ENCODE measurements around the gene IFNLR1.

The IFNLR1 gene

GRCh38 chr1:24142546-24143534 lies 44.2 kb downstream of the IFNLR1 start, which contains the start of gene IL22RA1:
TSS of gene IL22RA1 (minus strand) at chr1:24143140. CDS start at chr1:24143082, 58 bp downstream.
- no peak for DNase-seq

- DNase-seq, result no peak
These were observed 45.6 kb downstream of the IFNLR1 start for GRCh38 chr1:24141311-24141997.

- no peak for DNase-seq
These were observed 46.3 kb downstream of the IFNLR1 start for GRCh38 chr1:24140741-24141181.

GRCh38 chr1:24139841-24140425 lies 47.2 kb downstream of the IFNLR1 start:
- DNase-seq, result no peak

GRCh38 chr1:24139222-24139489 lies 47.9 kb downstream of the IFNLR1 start:
- no peak for DNase-seq

- no peak for DNase-seq
These were observed 48.4 kb downstream of the IFNLR1 start for GRCh38 chr1:24138476-24139221.

GRCh38 chr1:24136956-24137539 lies 50.0 kb downstream of the IFNLR1 start:
- no peak for DNase-seq

GRCh38 chr1:24134376-24134775 lies 52.7 kb downstream of the IFNLR1 start:
- DNase-seq, result no peak

- DNase-seq, result no peak
These were observed 53.3 kb downstream of the IFNLR1 start for GRCh38 chr1:24133819-24134218.

GRCh38 chr1:24130385-24130784 lies 56.7 kb downstream of the IFNLR1 start:
- DNase-seq, result no peak

- no peak for DNase-seq
These were observed 59.2 kb downstream of the IFNLR1 start for GRCh38 chr1:24127801-24128363.

- no peak for DNase-seq
These were observed 59.8 kb downstream of the IFNLR1 start for GRCh38 chr1:24127134-24127800.

- no peak for DNase-seq
These were observed 60.4 kb downstream of the IFNLR1 start for GRCh38 chr1:24126672-24127023.

GRCh38 chr1:24126018-24126671 lies 60.9 kb downstream of the IFNLR1 start:
- no peak for DNase-seq

GRCh38 chr1:24125456-24125855 lies 61.6 kb downstream of the IFNLR1 start:
- no peak for DNase-seq

GRCh38 chr1:24124980-24125379 lies 62.1 kb downstream of the IFNLR1 start:
- DNase-seq, result no peak

- no peak for DNase-seq
These were observed 63.5 kb downstream of the IFNLR1 start for GRCh38 chr1:24123611-24124010.

- no peak for DNase-seq
These were observed 64.3 kb downstream of the IFNLR1 start for GRCh38 chr1:24122776-24123175.

GRCh38 chr1:24121406-24121805 lies 65.7 kb downstream of the IFNLR1 start:
- DNase-seq, result no peak

GRCh38 chr1:24120965-24121364 lies 66.1 kb downstream of the IFNLR1 start:
- DNase-seq, result no peak
